HepG2 (cell line): Measurements from ENCODE around the gene FSIP1. TPM values are rescaled to one million over a fixed set of nuclear protein-coding genes. Genes with fewer than 3 reads are reported as not detected.

Experiments
- ATAC-seq: fragments of 200-7000 bp; cut with Tn5 transposase; 3 replicates; pipeline ENCODE4 v1.9.1; 2020; ENCODE audit warnings: mild to moderate bottlenecking, moderate library complexity
- BruUV-seq: library from RNA; stranded (reverse); fragments of 400-500 nt; replicated peaks from 2 replicates; lab custom pipeline; 2021; lab: Mats Ljungman, UMichigan
- CTCF ChIA-PET: fragments of 300-600 bp; formaldehyde crosslinking; extraction: SDS; loops from one replicate; lab custom pipeline; 2021; ENCODE audit warnings: low total read pairs, inconsistent platforms, low intra/inter-chr PET ratio; lab: Yijun Ruan, JAX
- POLR2A ChIA-PET: fragments of 350-600 bp; sonication (Branson Sonifier 250); formaldehyde crosslinking; loops from one replicate; lab custom pipeline; 2020; ENCODE audit warnings: antibody characterized with exemption, inconsistent platforms; lab: Yijun Ruan, JAX
- DNase-seq: peaks from one replicate; pipeline ENCODE4 v3.0.0-alpha.2; 2015; ENCODE audit warnings: low spot score
- FAIRE-seq: peaks from 3 replicates; lab custom pipeline; 2011; peaks lifted over from hg19 to GRCh38; lab: Jason Lieb, UNC
- H2AFZ ChIP-seq: one replicate; pipeline ENCODE4 v1.6.1; 2011; ENCODE audit warnings: low read length, inconsistent platforms
- H3K27ac ChIP-seq: fragments of 300-600 bp; 3 replicates; pipeline ENCODE4 v1.8.0; 2011; ENCODE audit warnings: mixed run types, mild to moderate bottlenecking, mixed read lengths, low read length, inconsistent platforms; ENCODE audit not compliant: insufficient read depth; ENCODE audit errors: extremely low read length
- H3K27me3 ChIP-seq, 2 experiments: fragments of 200-600 bp in 1 of 2; 2 replicates in 1 of 2; 3 replicates in 1 of 2; pipeline versions ENCODE4 v1.6.0 to v1.8.0; 2011; ENCODE audit warnings: low read length in 2 of 2, mild to moderate bottlenecking in 2 of 2, moderate library complexity in 2 of 2, inconsistent platforms in 1 of 2; ENCODE audit not compliant: insufficient read depth in 2 of 2, control insufficient read depth in 1 of 2
- H3K36me3 ChIP-seq, 2 experiments: fragments of 200-600 bp in 1 of 2; replicated peaks in 1 of 2; 2 replicates in 1 of 2; 3 replicates in 1 of 2; pipeline versions ENCODE4 v1.5.1 to v1.8.0; 2011; ENCODE audit warnings: low read length in 2 of 2, inconsistent platforms in 1 of 2; ENCODE audit not compliant: insufficient read depth in 2 of 2, control insufficient read depth in 1 of 2
- H3K4me1 ChIP-seq: 2 replicates; pipeline ENCODE4 v1.5.1; 2012; ENCODE audit warnings: low read length, inconsistent platforms; ENCODE audit not compliant: insufficient read depth
- H3K4me2 ChIP-seq: 2 replicates; pipeline ENCODE4 v1.6.0; 2011; ENCODE audit warnings: low read depth, low read length, inconsistent platforms
- H3K4me3 ChIP-seq, 3 experiments: fragments of 200-600 bp in 1 of 3; sonication (generic), shearing (Covaris generic) in 1 of 3; replicated peaks in 1 of 3; 2 replicates each; pipeline ENCODE4 v1.5.1; 2011 to 2016; ENCODE audit warnings: low read length in 3 of 3, inconsistent platforms in 2 of 3, low read depth in 2 of 3, mild to moderate bottlenecking in 2 of 3, control low read depth in 1 of 3, mixed read lengths in 1 of 3; ENCODE audit not compliant: insufficient read depth in 1 of 3
- H3K79me2 ChIP-seq: one replicate; pipeline ENCODE4 v1.6.1; 2011; ENCODE audit warnings: low read length, inconsistent platforms; ENCODE audit not compliant: insufficient read depth
- H3K9ac ChIP-seq: 2 replicates; pipeline ENCODE4 v1.6.0; 2011; ENCODE audit warnings: mild to moderate bottlenecking, low read depth, low read length, inconsistent platforms; ENCODE audit not compliant: insufficient read depth
- H3K9me3 ChIP-seq: 2 replicates; pipeline ENCODE4 v1.5.1; 2012; ENCODE audit warnings: mild to moderate bottlenecking, low read length
- H4K20me1 ChIP-seq: 2 replicates; pipeline ENCODE4 v1.6.0; 2011; ENCODE audit warnings: inconsistent platforms, mild to moderate bottlenecking, low read length, moderate library complexity; ENCODE audit not compliant: insufficient read depth
- ADNP ChIP-seq: sonication (generic); formaldehyde crosslinking; IDR thresholded peaks from 2 replicates; pipeline ENCODE4 v1.4.0; 2020; ENCODE audit warnings: missing genetic modification reagents
- AHR ChIP-seq: IDR thresholded peaks from 2 replicates; pipeline ENCODE4 v1.6.1; 2018; ENCODE audit warnings: missing genetic modification reagents, missing compliant biosample characterization
- E2F5 ChIP-seq: sonication (generic); formaldehyde crosslinking; conservative IDR thresholded peaks from 2 replicates; pipeline ENCODE4 v1.4.0; 2020; ENCODE audit warnings: missing genetic modification reagents
- GFI1 ChIP-seq: sonication (generic); formaldehyde crosslinking; IDR thresholded peaks from 2 replicates; pipeline ENCODE4 v1.5.0; 2020; ENCODE audit warnings: missing genetic modification reagents, mild to moderate bottlenecking, borderline replicate concordance
- POGZ ChIP-seq: sonication (generic); formaldehyde crosslinking; IDR thresholded peaks from 2 replicates; pipeline ENCODE4 v1.4.0; 2020; ENCODE audit warnings: mild to moderate bottlenecking, missing genetic modification reagents
- SKI ChIP-seq: fragments of 450-650 bp; IDR thresholded peaks from one replicate; pipeline ENCODE4 v1.6.1; 2018; ENCODE audit warnings: mild to moderate bottlenecking; ENCODE audit not compliant: partially characterized antibody
- TFDP2 ChIP-seq: sonication (generic); formaldehyde crosslinking; IDR thresholded peaks from 2 replicates; pipeline ENCODE4 v1.4.0; 2020; ENCODE audit warnings: missing genetic modification reagents
- WGBS: methylation state at CpG from one replicate; pipeline ENCODE4 v1.1.6; 2017; ENCODE audit warnings: low lambda C conversion rate; 5-methylcytosine and 5-hydroxymethylcytosine counted together
- in situ Hi-C: cut with HindIII; loops from 2 replicates; pipeline ENCODE4 v1.10.0; 2017; ENCODE audit warnings: low pct_unique_long_range_greater_than_20kb; ENCODE audit not compliant: extremely low pct_ligation_motif_present
- intact Hi-C: fragments of 100-400 bp; cut with micrococcal nuclease; formaldehyde crosslinking; loops from one replicate; pipeline ENCODE4 v1.10.0; 2022; ENCODE audit not compliant: unreplicated experiment
- polyA plus RNA-seq, 8 experiments: library from polyadenylated mRNA; depleted of rRNA in 3 of 8; stranded (reverse) in 7 of 8; unstranded in 1 of 8; fragments of >200 nt; fragmentation: Illumina TruSeq in 4 of 8; extraction: Trizol in 4 of 8; gene quantifications; 2 replicates each; pipeline versions ENCODE4 v1.2.1 to v1.2.3, GENCODE V29; 2011 to 2016; ENCODE audit warnings: low read depth in 4 of 8, missing spikeins in 1 of 8, mixed read lengths in 1 of 8; ENCODE audit not compliant: insufficient read depth in 1 of 8
- total RNA-seq, 5 experiments: library from RNA; depleted of rRNA; stranded (reverse); fragments of >200 nt; fragmentation: Illumina TruSeq; extraction: Trizol; gene quantifications; 2 replicates each; pipeline ENCODE4 v1.2.3, GENCODE V29; 2016; ENCODE audit warnings: low read depth in 1 of 5
- TF ChIP-seq, protein P1 (sequence below): IDR thresholded peaks from 2 replicates; pipeline ENCODE4 v1.6.1; 2018; ENCODE audit warnings: missing genetic modification reagents, mild to moderate bottlenecking, missing compliant biosample characterization

Gene FSIP1
- total and polyA plus RNA-seq, 2 of the 13 experiments (the other 11 are each of a cell fraction or from before 2014, with no cell fraction given): 0.18 TPM; not detected in 1

DNA sequence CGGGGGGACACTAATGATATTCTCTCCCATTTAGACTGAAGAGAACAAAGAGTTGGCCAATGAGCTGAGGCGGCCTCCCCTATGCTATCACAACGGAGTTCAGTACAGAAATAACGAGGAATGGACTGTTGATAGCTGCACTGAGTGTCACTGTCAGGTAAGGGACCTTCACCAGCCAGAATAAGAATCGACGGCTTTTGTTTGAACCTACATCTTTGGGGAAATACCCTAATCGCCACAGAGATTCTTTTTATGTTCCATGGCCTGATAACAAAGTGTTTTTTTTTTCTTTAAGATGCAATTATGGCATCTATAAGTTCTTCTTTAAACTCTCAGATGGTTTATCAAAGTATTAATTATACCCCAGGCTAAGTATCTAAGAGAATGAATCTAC, 198.4 kb downstream of the FSIP1 start:
- peaks cover 22% of the 10 kb centered on the region for H3K79me2 ChIP-seq
- ChIA-PET POLR2A (interaction anchor here (1.5 kb wide), 1 partner anchor 310 kb away, joined by 4 read pairs; no protein-coding TSS in a partner anchor), CTCF (no interaction called here)
- peaks cover 23 to 64% of the 10 kb centered on the region in 2 experiments for H3K36me3 ChIP-seq
- peaks cover 63% of the 10 kb centered on the region for H3K4me1 ChIP-seq
- DNase-seq (no peak), FAIRE-seq (no peak), ATAC-seq (no peak)
- TF ChIP-seq AHR (CRISPR knock-in tag): no peak
- TF ChIP-seq GFI1 (CRISPR knock-in tag): no peak
- no peak for TF ChIP-seq E2F5 (CRISPR knock-in tag)
- TF ChIP-seq TFDP2 (CRISPR knock-in tag): no peak
- TF ChIP-seq POGZ (CRISPR knock-in tag): no peak
- no peak for TF ChIP-seq SKI
- TF ChIP-seq, protein P1, sequence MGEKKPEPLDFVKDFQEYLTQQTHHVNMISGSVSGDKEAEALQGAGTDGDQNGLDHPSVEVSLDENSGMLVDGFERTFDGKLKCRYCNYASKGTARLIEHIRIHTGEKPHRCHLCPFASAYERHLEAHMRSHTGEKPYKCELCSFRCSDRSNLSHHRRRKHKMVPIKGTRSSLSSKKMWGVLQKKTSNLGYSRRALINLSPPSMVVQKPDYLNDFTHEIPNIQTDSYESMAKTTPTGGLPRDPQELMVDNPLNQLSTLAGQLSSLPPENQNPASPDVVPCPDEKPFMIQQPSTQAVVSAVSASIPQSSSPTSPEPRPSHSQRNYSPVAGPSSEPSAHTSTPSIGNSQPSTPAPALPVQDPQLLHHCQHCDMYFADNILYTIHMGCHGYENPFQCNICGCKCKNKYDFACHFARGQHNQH (CRISPR knock-in tag): no peak
- no peak for TF ChIP-seq ADNP
- H3K27me3 ChIP-seq: no peaks in the 10 kb centered on the region; a peak in 1 of 5 replicates
- no peaks in the 10 kb centered on the region for H3K9me3 ChIP-seq
- H3K27ac ChIP-seq: no peak overlapping the region
- 97% methylated on average over 7 of the region's 7 CpGs for WGBS
- 0 out of 2 replicates have a peak overlapping the region, but pooled peaks have one; percentile 21 for H3K4me2 ChIP-seq
- no peak overlapping the region for H2AFZ ChIP-seq
- no TSS peak for BruUV-seq
- H4K20me1 ChIP-seq: peaks cover 13% of the 10 kb centered on the region; the same call in 1 of the 2 replicates
- in situ Hi-C loops: loop anchor here (5.0 to 10.0 kb wide), 5 partner anchors 149 to 769 kb away; no protein-coding TSS in a partner anchor
- H3K9ac ChIP-seq: no peak overlapping the region
- intact Hi-C loops: loop anchor here (5.0 kb wide), 1 partner anchor 173 kb away; no protein-coding TSS in a partner anchor
- no peak overlapping the region for H3K4me3 ChIP-seq
